ENCODE data around the gene ZCCHC4. TPM values are rescaled to one million over a fixed set of nuclear protein-coding genes. Genes with fewer than 3 reads are reported as not detected.

Gene ZCCHC4
- total and polyA plus RNA-seq, 2 experiments from 2014 or later = 4.7 to 9.1 TPM

DNA sequence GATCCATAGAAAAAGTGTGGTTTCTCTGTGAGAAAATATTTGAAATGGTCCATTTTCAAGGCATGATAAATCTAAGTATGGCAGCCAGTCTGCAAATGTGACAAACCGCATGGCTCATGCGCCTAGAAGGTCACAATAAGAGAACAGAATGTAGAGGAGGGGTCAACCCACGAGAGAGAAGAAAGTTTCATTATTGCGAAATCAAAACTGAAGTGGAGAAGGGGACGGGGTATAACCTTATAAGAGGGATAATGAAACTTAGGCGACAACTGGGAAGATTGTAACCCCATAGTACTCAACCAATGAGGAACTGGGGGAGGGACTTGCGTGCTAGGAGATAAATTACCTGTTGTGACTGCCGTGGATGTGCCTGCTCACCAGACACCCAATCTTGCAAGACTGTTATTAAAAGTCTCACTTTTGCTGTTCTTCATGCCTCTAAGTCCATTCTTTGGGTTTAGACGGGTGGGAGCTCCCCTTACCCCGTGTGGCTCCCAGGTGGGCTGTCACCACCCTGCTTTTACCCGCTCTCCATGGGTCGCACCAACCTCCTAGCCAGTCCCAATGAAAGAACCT lies 21.3 kb upstream of the ZCCHC4 start:
- DNase-seq (ENCODE audit: low spot score) = no peak
- 85% methylated on average over 12 of the region's 12 CpGs for WGBS (ENCODE audit: low lambda C conversion rate, missing lambda C conversion rate)
- TF ChIP-seq EZH2phosphoT487 (IDR thresholded peaks at IDR 0.05; ENCODE audit: low read depth, severe bottlenecking, unreplicated experiment) = no peak
- no peak for TF ChIP-seq EZH2 (IDR thresholded peaks at IDR 0.05; ENCODE audit: borderline replicate concordance)
- no peak for TF ChIP-seq CTCF (IDR thresholded peaks at IDR 0.05; ENCODE audit: poor library complexity)
- H3K79me2 ChIP-seq = no peaks in the 10 kb centered on the region
- no peaks in the 10 kb centered on the region for H3K27me3 ChIP-seq
- H3K36me3 ChIP-seq (replicated peaks; ENCODE audit: insufficient read depth, low read depth) = no peaks in the 10 kb centered on the region
- no peaks in the 10 kb centered on the region for H4K20me1 ChIP-seq (ENCODE audit: insufficient read depth, poor library complexity, severe bottlenecking)
- H3K4me2 ChIP-seq = no peak overlapping the region
- H3K9me3 ChIP-seq (ENCODE audit: low read depth) = no peaks in the 10 kb centered on the region
- no peak overlapping the region for H2AFZ ChIP-seq
- no peak overlapping the region for H3K4me3 ChIP-seq
- peaks cover 7% of the 10 kb centered on the region for H3K4me1 ChIP-seq (ENCODE audit: insufficient read depth)
- no peak overlapping the region for H3K27ac ChIP-seq
- no peaks in the 10 kb centered on the region for H3K9me2 ChIP-seq (replicated peaks; ENCODE audit: insufficient read depth)

DNA sequence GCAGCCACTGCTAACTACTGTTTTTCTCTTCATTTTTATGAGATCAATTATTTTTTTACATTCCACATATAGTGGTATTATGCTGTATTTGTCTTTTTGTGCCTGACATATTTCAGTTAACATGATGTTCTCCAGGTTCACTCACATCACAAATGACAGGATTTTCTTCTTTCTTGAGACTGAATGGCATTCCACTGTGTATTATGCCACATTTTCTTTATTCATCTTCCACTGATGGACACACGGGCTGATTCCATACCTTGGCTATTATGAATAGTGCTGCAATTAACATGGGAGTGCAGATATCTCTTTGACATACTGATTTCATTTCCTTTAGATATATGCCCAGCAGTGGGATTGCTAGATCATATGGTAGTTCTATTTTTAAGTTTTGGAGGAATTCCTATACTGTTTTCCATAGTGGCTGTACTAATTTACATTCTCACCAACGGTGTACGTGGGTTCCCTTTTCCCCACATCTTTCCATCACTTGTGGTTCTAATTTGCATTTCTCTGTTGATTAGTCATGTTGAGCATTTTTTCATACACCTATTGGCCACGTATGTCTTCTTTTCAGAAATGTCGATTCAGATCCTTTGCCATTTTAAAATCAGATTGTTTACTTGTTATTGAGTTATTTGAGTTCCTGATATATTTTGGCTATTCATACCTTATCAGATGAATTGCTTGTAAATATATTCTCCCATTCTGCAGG lies 14.9 kb upstream of the ZCCHC4 start:
- Histone ChIP-seq H3K79me2 (no peaks in the 10 kb centered on the region), H3K27me3 (no peaks in the 10 kb centered on the region), H3K9me3 (ENCODE audit: low read depth) (no peaks in the 10 kb centered on the region), H3K36me3 (replicated peaks; ENCODE audit: insufficient read depth, low read depth) (no peaks in the 10 kb centered on the region), H3K4me2 (no peak overlapping the region), H3K27ac (no peak overlapping the region), H3K4me1 (ENCODE audit: insufficient read depth) (no peaks in the 10 kb centered on the region), H3K9me2 (replicated peaks; ENCODE audit: insufficient read depth) (no peaks in the 10 kb centered on the region), H3K4me3 (no peak overlapping the region), H4K20me1 (ENCODE audit: insufficient read depth, poor library complexity, severe bottlenecking) (no peaks in the 10 kb centered on the region), H2AFZ (no peak overlapping the region)
- 84% methylated on average over 5 of the region's 5 CpGs for WGBS (ENCODE audit: low lambda C conversion rate, missing lambda C conversion rate)
- TF ChIP-seq CTCF (IDR thresholded peaks at IDR 0.05; ENCODE audit: poor library complexity) (no peak), EZH2phosphoT487 (IDR thresholded peaks at IDR 0.05; ENCODE audit: low read depth, severe bottlenecking, unreplicated experiment) (no peak), EZH2 (IDR thresholded peaks at IDR 0.05; ENCODE audit: borderline replicate concordance) (no peak)
- DNase-seq (ENCODE audit: low spot score) = no peak

DNA sequence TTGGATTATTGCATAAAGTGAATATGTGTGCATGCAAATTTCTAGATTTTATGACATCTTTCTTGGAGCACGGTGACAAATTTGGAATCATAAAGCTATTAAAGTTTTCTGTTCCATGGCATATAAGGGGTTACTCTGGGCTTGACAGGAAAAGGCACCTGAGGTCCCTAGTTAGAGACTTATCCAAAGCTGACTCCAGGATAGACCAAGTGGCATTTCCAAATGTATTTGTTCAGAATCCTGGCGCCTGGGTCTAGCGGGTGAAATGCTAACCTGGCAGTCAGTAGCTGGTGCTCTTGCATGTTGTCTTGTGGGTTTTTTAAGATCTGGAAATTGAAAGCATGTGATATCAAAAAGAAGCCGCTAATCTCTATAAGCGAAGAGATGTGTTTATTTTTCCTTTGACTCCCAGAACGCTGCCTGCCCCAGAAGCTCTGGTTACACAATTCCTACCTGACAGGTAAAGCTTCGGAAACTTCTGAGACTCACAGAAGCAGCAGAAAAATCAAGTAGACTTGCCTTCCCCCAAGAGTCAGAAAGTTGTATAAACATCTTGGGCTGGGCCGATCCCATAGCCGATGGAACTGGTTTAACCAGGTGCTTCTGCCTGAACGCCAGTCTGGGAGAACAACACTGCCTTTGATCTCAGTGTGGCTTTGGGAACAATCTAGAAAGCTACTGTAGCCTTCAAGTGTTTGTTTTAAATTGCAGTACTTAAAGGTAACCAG lies 12.9 kb upstream of the ZCCHC4 start:
- H3K27me3 ChIP-seq = no peaks in the 10 kb centered on the region
- no peaks in the 10 kb centered on the region for H3K9me3 ChIP-seq (ENCODE audit: low read depth)
- no peak overlapping the region for H2AFZ ChIP-seq
- no peaks in the 10 kb centered on the region for H4K20me1 ChIP-seq (ENCODE audit: insufficient read depth, poor library complexity, severe bottlenecking)
- H3K4me3 ChIP-seq = no peak overlapping the region
- no peak for TF ChIP-seq EZH2 (IDR thresholded peaks at IDR 0.05; ENCODE audit: borderline replicate concordance)
- TF ChIP-seq EZH2phosphoT487 (IDR thresholded peaks at IDR 0.05; ENCODE audit: low read depth, severe bottlenecking, unreplicated experiment) = peak; percentile 52
- no peaks in the 10 kb centered on the region for H3K79me2 ChIP-seq
- DNase-seq (ENCODE audit: low spot score) = peak; percentile 80
- peak overlapping the region; percentile 50 for H3K4me2 ChIP-seq
- 24% methylated on average over 10 of the region's 10 CpGs for WGBS (ENCODE audit: low lambda C conversion rate, missing lambda C conversion rate)
- no peaks in the 10 kb centered on the region for H3K36me3 ChIP-seq (replicated peaks; ENCODE audit: insufficient read depth, low read depth)
- H3K9me2 ChIP-seq (replicated peaks; ENCODE audit: insufficient read depth) = no peaks in the 10 kb centered on the region
- peak overlapping the region; percentile 60 for H3K27ac ChIP-seq
- H3K4me1 ChIP-seq (ENCODE audit: insufficient read depth) = no peaks in the 10 kb centered on the region

DNA sequence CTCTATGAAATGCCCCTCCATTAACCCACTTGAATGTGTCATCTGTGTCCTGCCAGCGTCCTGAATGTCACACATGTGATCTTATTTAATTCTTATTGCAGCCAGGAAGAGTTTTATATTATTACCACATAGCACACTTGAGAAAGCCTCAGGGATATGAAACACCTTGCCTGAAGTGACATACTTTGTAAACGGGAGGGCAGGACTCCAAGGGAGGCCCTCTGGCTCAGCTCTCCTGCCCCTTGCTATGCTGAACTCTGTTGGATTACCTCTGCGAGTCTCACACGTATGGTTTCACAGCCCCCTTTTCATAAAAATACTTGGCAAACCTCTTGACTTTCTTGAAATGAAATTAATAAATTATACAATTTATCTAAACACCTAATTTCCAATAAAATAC lies 11.1 kb upstream of the ZCCHC4 start:
- Histone ChIP-seq H3K36me3 (replicated peaks; ENCODE audit: insufficient read depth, low read depth) (no peaks in the 10 kb centered on the region), H3K9me3 (ENCODE audit: low read depth) (no peaks in the 10 kb centered on the region), H4K20me1 (ENCODE audit: insufficient read depth, poor library complexity, severe bottlenecking) (no peaks in the 10 kb centered on the region), H3K4me2 (no peak overlapping the region), H2AFZ (no peak overlapping the region), H3K4me1 (ENCODE audit: insufficient read depth) (no peaks in the 10 kb centered on the region), H3K27me3 (no peaks in the 10 kb centered on the region), H3K79me2 (no peaks in the 10 kb centered on the region), H3K9me2 (replicated peaks; ENCODE audit: insufficient read depth) (no peaks in the 10 kb centered on the region), H3K4me3 (no peak overlapping the region), H3K27ac (no peak overlapping the region)
- WGBS (ENCODE audit: low lambda C conversion rate, missing lambda C conversion rate) = 90% methylated on average over 4 of the region's 4 CpGs
- TF ChIP-seq EZH2 (IDR thresholded peaks at IDR 0.05; ENCODE audit: borderline replicate concordance) = no peak
- no peak for TF ChIP-seq CTCF (IDR thresholded peaks at IDR 0.05; ENCODE audit: poor library complexity)
- TF ChIP-seq EZH2phosphoT487 (IDR thresholded peaks at IDR 0.05; ENCODE audit: low read depth, severe bottlenecking, unreplicated experiment) = no peak
- no peak for DNase-seq (ENCODE audit: low spot score)
